Retinal pigment epithelial cell (primary cell): ENCODE results near the gene ABCC3.

Experiments used
- DNase-seq: peaks from one replicate; pipeline ENCODE4 v3.0.0-alpha.2; 2010; ENCODE audit warnings: low read depth
- H3K4me3 ChIP-seq: 2 replicates; pipeline ENCODE4 v1.5.1; 2011; ENCODE audit warnings: mild to moderate bottlenecking, low read length, control low read depth, moderate library complexity
- TF ChIP-seq, protein P1 (sequence below): conservative IDR thresholded peaks from 2 replicates; pipeline ENCODE4 v1.5.1; 2011; ENCODE audit warnings: low read depth, low read length, control low read depth, inconsistent platforms

Gene ABCC3

DNA sequence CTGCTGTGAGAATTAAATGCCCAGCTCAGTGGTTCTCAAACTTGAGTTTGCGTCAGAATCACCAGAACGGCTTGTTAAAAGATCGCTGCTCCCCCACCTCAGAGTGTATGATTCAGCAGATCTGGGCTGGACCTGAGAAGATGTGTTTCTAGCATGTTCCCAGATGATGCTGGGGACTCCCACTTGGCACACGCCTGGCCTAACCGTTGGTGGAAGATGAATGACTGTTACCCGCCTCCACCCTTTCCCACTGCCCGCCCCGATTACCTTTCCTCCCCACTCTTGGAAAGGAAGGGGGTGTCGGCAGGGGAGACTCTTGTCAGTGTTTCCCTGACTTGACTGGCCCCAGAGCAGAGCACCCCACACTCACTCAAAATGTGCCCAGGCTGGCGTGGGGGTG is 29.3 kb upstream of the ABCC3 start:
- no peak overlapping the region for H3K4me3 ChIP-seq
- TF ChIP-seq, protein P1, sequence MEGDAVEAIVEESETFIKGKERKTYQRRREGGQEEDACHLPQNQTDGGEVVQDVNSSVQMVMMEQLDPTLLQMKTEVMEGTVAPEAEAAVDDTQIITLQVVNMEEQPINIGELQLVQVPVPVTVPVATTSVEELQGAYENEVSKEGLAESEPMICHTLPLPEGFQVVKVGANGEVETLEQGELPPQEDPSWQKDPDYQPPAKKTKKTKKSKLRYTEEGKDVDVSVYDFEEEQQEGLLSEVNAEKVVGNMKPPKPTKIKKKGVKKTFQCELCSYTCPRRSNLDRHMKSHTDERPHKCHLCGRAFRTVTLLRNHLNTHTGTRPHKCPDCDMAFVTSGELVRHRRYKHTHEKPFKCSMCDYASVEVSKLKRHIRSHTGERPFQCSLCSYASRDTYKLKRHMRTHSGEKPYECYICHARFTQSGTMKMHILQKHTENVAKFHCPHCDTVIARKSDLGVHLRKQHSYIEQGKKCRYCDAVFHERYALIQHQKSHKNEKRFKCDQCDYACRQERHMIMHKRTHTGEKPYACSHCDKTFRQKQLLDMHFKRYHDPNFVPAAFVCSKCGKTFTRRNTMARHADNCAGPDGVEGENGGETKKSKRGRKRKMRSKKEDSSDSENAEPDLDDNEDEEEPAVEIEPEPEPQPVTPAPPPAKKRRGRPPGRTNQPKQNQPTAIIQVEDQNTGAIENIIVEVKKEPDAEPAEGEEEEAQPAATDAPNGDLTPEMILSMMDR: no peak
- no peak for DNase-seq

DNA sequence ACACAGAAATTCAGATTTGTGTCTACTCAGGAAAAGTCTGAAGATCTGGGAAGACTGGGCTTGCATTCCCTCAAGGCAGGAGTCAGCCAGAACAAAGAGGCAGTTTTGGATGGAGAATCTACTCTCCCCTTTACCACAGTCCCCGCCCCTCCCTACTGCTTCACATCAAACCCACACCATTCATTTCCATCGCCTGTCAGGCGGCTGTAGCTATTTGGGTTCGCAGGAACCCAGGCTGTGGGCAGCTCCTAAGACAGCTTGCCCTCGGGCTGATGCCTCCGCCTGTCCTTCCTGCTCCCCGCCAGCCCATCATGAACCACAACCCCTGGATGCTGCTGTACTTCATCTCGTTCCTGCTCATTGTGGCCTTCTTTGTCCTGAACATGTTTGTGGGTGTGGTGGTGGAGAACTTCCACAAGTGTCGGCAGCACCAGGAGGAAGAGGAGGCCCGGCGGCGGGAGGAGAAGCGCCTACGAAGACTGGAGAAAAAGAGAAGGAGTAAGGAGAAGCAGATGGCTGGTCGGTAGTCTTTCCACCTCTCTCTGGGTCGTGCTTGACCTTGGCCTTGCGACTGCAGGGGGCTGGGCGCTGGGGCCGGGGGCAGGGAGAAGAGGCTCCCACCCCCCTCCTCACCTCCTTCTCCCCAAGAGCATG is 27.0 kb upstream of the ABCC3 start:
- DNase-seq: no peak
- TF ChIP-seq, protein P1: no peak
- H3K4me3 ChIP-seq: no peak overlapping the region

DNA sequence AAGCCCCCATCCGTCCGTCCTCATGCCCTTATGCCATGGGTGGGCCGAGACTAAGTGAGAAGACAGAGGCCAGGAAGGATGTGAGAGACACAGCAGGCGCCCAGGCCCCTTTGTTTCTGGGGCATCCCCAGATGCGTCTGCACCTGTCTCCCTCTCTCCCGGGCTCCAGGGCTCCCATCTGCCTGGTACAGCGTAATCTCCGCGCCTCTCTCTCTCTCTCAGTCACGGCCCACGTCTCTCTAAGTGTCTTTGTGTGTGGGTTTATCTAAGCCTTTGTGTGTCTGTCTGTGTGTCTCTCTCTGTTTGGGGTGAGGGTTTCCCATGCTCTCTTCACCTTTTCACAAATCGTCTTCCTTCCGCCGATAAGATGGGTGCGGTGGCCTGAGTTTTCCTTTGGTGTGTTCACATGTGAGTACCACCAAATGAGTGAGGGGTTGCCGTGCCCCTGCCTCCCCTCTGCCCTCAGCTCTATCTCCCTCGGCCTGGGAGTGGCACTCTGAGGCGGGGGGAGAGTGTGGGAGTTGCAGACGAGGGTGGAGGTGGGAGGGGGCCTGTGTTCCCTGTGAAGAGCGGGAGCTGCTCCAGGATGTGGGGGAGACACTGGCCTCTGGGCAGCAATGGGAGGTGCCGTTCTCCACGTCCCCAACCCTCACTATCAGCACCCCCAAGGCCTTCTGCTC is 25.8 kb upstream of the ABCC3 start:
- TF ChIP-seq, protein P1: no peak

DNA sequence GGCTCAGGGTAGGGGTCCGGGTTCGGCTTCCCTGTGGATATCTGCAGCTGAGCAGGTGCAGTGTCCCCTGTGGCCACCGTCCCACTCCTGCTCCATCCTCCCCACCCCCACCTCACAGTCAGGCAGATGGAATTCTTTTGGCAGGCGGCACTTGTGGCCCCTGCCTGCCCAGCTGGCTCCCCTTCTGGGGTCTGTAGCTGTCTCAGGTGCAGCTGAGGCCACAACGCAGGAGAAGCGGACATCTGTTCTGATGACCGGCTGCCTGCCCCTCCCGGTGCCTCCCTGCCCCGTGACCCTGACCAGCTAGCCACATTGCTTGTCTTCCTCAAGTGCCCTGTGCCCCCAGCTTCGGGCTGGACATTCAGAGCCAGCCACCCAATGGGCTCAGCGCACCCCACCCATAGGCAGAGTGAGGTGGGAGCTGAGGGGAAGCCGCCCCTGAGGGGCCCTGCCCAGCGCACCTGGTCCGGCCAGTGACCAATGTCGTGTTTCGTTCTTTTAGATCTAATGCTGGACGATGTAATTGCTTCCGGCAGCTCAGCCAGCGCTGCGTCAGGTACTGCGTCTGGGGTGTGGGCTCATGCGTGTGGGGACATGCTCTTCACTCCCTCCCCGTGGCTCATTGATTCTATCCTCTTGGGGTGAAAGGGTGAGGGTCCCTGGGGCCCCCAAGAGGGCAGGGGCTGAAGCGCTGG is 25.2 kb upstream of the ABCC3 start:
- DNase-seq: no peak
- no peak overlapping the region for H3K4me3 ChIP-seq
- TF ChIP-seq, protein P1: no peak

More for the DNA sequence above, 25.8 kb upstream of the ABCC3 start:
- no peak overlapping the region for H3K4me3 ChIP-seq
- no peak for DNase-seq

DNA sequence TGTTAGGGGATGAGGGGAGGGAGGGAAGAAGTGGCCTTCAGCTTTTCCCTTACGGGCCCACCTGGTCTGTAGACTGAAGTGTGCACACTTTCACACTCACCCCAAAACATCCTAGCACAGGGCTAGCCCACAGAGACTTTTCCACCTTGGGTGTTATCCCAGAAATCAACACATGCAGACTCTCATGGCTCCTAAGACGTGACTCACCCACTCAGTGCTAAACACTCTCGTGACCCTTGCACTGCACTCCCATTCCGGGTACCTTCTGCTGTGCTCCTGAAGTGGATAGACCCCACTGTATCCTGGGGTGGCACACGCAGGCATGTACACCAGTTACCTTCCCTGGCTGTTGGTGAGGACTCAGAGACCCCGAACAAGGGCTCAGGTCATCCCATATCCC is 23.0 kb upstream of the ABCC3 start:
- no peak for DNase-seq
- H3K4me3 ChIP-seq: no peak overlapping the region
- TF ChIP-seq, protein P1: no peak

DNA sequence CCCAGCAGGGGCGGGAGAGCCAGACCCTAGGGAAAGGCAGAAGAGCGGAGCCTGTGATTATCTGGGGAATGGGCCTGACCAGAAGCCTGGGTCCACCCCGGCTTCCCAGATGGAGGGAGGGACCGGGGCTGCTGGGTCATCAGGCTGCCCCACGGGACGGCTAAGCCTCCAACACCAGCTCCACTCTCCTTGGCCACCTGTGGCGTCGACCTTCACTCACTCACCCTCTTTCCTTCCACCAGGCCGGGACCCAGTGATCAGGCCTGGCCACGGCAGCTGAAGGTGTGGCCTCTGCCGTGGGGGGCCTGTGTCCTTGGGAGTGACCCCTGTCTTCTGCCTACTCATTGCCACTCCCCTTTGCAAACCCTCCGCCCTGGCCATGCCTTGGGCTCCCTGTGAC is 22.4 kb upstream of the ABCC3 start:
- no peak overlapping the region for H3K4me3 ChIP-seq
- TF ChIP-seq, protein P1: no peak
- DNase-seq: no peak
